Common myeloid progenitor, CD34-positive (primary cell): ENCODE results near the gene TMEM97.

Experiments
- CTCF ChIA-PET: fragments of 350-600 bp; sonication (Branson Sonifier 250); formaldehyde crosslinking; loops from one replicate; lab custom pipeline; 2021; ENCODE audit warnings: antibody characterized with exemption; lab: Charles Lee
- POLR2A ChIA-PET: fragments of 350-600 bp; sonication (Branson Sonifier 250); formaldehyde crosslinking; loops from one replicate; lab custom pipeline; 2021; ENCODE audit warnings: antibody characterized with exemption; lab: Charles Lee
- DNase-seq, 3 donors: peaks; one replicate each; pipeline versions ENCODE4 v3.0.0 to v3.0.0-alpha.2; 2013
- H3K27ac ChIP-seq, 2 experiments: 1 replicate in 1 of 2; 2 replicates in 1 of 2; pipeline ENCODE4 v1.7.0; 2013; ENCODE audit warnings: inconsistent platforms in 2 of 2, low read length in 2 of 2, mild to moderate bottlenecking in 2 of 2, low read depth in 1 of 2, moderate library complexity in 1 of 2; ENCODE audit not compliant: severe bottlenecking in 2 of 2, insufficient read depth in 1 of 2, poor library complexity in 1 of 2
- H3K27me3 ChIP-seq, 5 experiments: replicated peaks in 2 of 5; 1 replicate in 3 of 5; 2 replicates in 2 of 5; pipeline versions ENCODE4 v1.6.1 to v1.7.0; 2013; ENCODE audit warnings: low read length in 4 of 5, mild to moderate bottlenecking in 2 of 5, moderate library complexity in 2 of 5, inconsistent platforms in 1 of 5; ENCODE audit not compliant: insufficient read depth in 5 of 5, control insufficient read depth in 4 of 5
- H3K36me3 ChIP-seq, 4 experiments: 1 replicate in 2 of 4; 2 replicates in 2 of 4; pipeline versions ENCODE4 v1.6.1 to v1.7.0; 2013; ENCODE audit warnings: low read length in 3 of 4, control low read depth in 1 of 4, mild to moderate bottlenecking in 1 of 4; ENCODE audit not compliant: control insufficient read depth in 4 of 4, insufficient read depth in 4 of 4
- H3K4me1 ChIP-seq, 4 experiments: 1 replicate in 3 of 4; 2 replicates in 1 of 4; pipeline versions ENCODE4 v1.6.1 to v1.7.1; 2013; ENCODE audit warnings: low read length in 3 of 4, mild to moderate bottlenecking in 3 of 4, control low read depth in 1 of 4, inconsistent platforms in 1 of 4, moderate library complexity in 1 of 4; ENCODE audit not compliant: control insufficient read depth in 4 of 4, insufficient read depth in 4 of 4; ENCODE audit errors: control extremely low read depth in 1 of 4
- H3K4me3 ChIP-seq, 7 experiments: 1 replicate in 4 of 7; 2 replicates in 3 of 7; pipeline versions ENCODE4 v1.5.1 to v1.7.0; 2013; ENCODE audit warnings: mild to moderate bottlenecking in 7 of 7, low read length in 6 of 7, moderate library complexity in 6 of 7, inconsistent platforms in 2 of 7, low read depth in 2 of 7, control low read depth in 1 of 7; ENCODE audit not compliant: insufficient read depth in 4 of 7, control insufficient read depth in 1 of 7; ENCODE audit errors: extremely low read depth in 1 of 7
- H3K9me3 ChIP-seq, 5 experiments: 1 replicate in 4 of 5; 2 replicates in 1 of 5; pipeline versions ENCODE4 v1.6.1 to v1.7.1; 2013; ENCODE audit warnings: low read length in 4 of 5, mild to moderate bottlenecking in 2 of 5, inconsistent platforms in 1 of 5, low read depth in 1 of 5, moderate library complexity in 1 of 5; ENCODE audit not compliant: control insufficient read depth in 4 of 5, insufficient read depth in 2 of 5; ENCODE audit errors: control extremely low read depth in 1 of 5
- WGBS: methylation state at CpG from one replicate; pipeline ENCODE4 v1.1.5; 2013; ENCODE audit not compliant: insufficient coverage; 5-methylcytosine and 5-hydroxymethylcytosine counted together

TMEM97 gene

DNA sequence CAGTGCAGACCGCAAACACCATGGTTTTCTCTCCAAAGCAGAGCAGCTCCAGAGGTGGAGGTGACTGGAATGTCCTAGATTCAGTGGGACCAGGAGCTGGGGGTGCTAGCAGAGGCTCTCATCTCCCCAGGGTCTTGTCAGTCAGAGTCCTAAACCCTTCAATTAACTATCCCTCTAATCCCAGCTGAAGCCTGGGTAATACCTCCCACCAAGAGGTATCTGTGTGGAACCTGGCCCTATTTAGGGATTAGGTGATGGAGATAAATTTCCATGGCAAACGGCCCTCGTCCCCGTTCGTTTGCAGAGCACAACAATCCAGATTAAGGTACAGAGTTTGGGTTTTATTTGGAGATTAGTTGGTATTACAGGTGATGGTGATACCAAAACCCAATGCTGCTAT is 44.2 kb downstream of the TMEM97 start:
- H3K27ac ChIP-seq, result no peak overlapping the region
- DNase-seq, result no peak
- POLR2A ChIA-PET, result no interaction called here

DNA sequence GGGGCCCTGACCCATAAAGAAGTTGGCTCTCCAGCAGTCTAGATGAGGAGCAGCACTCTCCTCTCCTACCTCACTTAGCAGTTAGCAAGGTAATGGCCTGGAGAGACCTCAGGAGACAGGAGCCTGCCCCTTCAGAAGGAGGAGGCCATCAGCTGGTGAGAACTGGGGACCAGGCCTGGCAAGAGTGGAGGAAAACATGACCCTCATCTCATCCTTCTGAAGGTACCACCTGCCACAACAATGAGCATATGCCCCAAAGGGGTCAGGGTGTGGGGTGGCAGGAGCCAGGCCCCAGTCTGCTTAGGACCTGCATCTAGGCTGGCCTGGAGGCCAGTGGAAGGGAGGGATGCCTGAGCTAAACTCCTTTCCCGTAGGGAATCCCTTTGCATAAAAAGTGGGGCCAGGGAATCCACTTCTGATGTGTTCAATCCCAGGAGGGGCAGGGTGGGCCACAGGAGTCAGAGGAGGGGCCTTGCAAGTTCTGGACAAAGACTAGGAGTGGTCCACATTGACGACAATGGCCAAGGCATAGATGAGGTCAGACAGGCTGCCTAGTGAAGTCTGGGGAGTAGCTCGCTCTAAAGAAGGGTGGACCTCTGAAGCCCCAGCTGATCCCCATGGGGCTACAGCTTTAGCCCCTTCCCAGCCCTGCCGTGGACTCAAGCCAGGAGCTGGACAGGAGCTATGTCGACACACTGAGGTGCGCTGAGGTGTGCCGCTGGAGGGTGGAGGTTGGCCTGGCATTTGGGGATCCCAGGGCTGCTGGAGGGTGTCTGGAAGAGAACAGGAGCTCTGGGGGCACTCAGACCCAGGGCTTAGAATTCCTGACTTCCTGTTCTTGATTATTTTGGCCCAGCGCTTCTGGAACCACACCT is 45.0 kb downstream of the TMEM97 start:
- Histone ChIP-seq H3K27me3 (no peaks in the 10 kb centered on the region), H3K4me1 (no peaks in the 10 kb centered on the region), H3K36me3 (peaks cover 8 to 53% (median 33%) of the 10 kb centered on the region in 4 experiments), H3K9me3 (no peaks in the 10 kb centered on the region), H3K4me3 (no peak overlapping the region), H3K27ac (no peak overlapping the region)
- no peak for DNase-seq
- WGBS, result 93% methylated on average over 6 of the region's 8 CpGs
- ChIA-PET CTCF (interaction anchor here (0.8 to 1.4 kb wide), 3 partner anchors 18 to 388 kb away, joined by 3 to 4 read pairs (median 3); partner anchors contain the start of genes IFT20 and TNFAIP1), POLR2A (no interaction called here)

More for the DNA sequence above, 44.2 kb downstream of the TMEM97 start:
- CTCF ChIA-PET, result no interaction called here
- no peak overlapping the region for H3K4me3 ChIP-seq
- H3K9me3 ChIP-seq, result no peaks in the 10 kb centered on the region
- peaks cover 8 to 56% (median 33%) of the 10 kb centered on the region in 4 experiments for H3K36me3 ChIP-seq
- peaks cover 4 to 7% (median 5%) of the 10 kb centered on the region in 4 experiments for H3K4me1 ChIP-seq
- H3K27me3 ChIP-seq, result no peaks in the 10 kb centered on the region
- 100% methylated on average over 1 of the region's 5 CpGs for WGBS

DNA sequence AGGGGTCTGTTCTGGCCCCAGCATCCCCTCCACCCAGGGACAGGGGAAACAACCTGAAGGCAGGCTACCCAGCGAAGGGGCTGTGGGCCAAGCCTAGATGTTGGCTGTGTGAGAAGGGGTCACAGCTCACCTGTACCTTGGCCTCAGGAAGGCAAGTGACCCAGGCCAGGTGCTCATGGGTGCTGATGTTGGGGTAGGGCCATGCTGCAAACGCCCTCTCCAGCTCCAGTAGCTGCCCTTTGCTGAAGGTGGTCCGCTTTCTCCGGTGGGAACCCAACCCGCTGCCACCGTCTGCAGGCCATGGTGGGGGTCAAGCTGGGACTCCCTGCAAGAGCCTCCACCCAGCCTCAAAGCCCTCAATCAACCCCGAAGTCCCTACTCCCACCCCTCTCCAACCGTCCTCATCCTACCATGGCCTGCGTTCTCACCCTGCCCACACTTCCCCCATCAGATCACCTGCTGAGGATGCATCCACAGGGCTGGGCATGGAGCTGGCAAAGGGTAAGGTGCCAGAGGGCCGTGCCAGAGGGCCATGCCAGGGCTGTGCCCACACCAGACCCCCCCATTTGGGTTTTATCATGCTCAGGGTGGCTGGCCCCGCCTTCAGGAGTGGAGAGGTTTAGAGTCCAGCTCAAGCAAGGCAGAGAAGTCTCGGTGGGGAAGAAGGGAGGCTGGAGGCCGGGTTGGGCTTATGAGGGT is 45.8 kb downstream of the TMEM97 start, which contains the start of gene SEBOX:
Gene SEBOX, minus strand, starts transcription at position 535 of the 699 bp plus-strand sequence. Its CDS starts 48 bp downstream, at position 487.
- WGBS, result 94% methylated on average over 10 of the region's 13 CpGs
- POLR2A ChIA-PET, result no interaction called here

DNA sequence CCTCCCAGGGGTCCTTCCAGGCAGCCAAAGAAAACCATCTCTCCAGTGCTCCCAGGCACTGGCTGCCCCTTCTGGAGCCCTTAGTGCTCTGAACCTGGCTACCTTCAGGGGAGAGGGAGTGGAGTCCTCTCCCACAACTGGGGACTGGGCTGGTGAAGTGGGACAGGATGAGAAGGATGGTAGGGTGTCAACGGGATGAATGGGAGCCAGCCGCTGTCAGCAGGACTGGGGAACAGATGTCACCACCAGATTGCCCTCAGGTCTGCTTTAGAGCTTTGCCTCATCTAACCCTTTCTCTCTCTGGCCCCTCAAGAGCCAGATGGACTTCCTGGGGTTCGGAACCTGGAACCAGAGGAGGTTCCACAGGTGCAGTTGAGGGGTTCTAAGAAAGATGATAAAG is 46.5 kb downstream of the TMEM97 start:
- Histone ChIP-seq H3K36me3 (peaks cover 4 to 43% (median 25%) of the 10 kb centered on the region in 4 experiments), H3K27me3 (no peaks in the 10 kb centered on the region), H3K27ac (no peak overlapping the region), H3K4me1 (no peaks in the 10 kb centered on the region), H3K4me3 (no peak overlapping the region), H3K9me3 (no peaks in the 10 kb centered on the region)
- no peak for DNase-seq
- ChIA-PET CTCF (interaction anchor here (1.1 to 1.4 kb wide), 2 partner anchors 30 to 390 kb away, joined by 3 to 4 read pairs; partner anchors contain the start of genes IFT20 and TNFAIP1), POLR2A (no interaction called here)
- WGBS, result no CpG with 5 or more reads among the region's 3 CpGs

More for the DNA sequence above, 45.8 kb downstream of the TMEM97 start, which contains the start of gene SEBOX:
- no peak within 1 kb of the TSS for H3K4me3 ChIP-seq
- CTCF ChIA-PET, result interaction anchor here (0.8 to 1.4 kb wide), 3 partner anchors 19 to 389 kb away, joined by 3 to 4 read pairs (median 3); partner anchors contain the start of genes IFT20 and TNFAIP1
- H3K4me1 ChIP-seq, result no peaks in the 10 kb centered on the region
- H3K27me3 ChIP-seq, result no peaks in the 10 kb centered on the region
- H3K36me3 ChIP-seq, result peaks cover 4 to 49% (median 28%) of the 10 kb centered on the region in 4 experiments
- DNase-seq, result no peak
- no peaks in the 10 kb centered on the region for H3K9me3 ChIP-seq
- no peak within 1 kb of the TSS for H3K27ac ChIP-seq

DNA sequence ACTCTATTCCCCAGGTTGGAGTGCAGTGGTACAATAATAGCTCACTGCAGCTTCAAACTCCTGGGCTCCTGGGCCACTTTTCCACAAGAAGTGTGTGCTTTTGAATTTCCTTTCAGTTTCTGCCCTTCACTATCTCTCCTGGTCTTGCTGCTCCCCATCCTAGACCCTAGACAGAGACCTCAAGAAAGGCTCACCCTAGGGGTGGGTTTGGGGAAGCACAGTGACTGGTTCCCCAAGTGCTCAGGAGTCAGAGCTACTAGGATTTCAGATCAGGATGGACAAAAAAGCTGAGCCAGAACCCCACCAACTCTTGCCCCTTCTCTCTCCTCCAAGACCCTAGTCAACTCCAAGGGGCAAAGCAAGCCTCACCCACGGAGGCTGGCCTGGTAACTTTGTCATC is 47.6 kb downstream of the TMEM97 start:
- no CpG with 5 or more reads among the region's 1 CpG for WGBS
- peaks cover under 1 to 32% (median 17%) of the 10 kb centered on the region in 4 experiments for H3K36me3 ChIP-seq
- ChIA-PET POLR2A (no interaction called here), CTCF (interaction anchor here (5.1 kb wide), 1 partner anchor 8 kb away, joined by 27 read pairs; the partner anchor contains the start of gene POLDIP2)
- peaks cover 0 to 4% (median 1%) of the 10 kb centered on the region in 4 experiments for H3K4me1 ChIP-seq
- no peak for DNase-seq
- no peaks in the 10 kb centered on the region for H3K27me3 ChIP-seq
- H3K27ac ChIP-seq, result no peak overlapping the region
- no peak overlapping the region for H3K4me3 ChIP-seq
- no peaks in the 10 kb centered on the region for H3K9me3 ChIP-seq

DNA sequence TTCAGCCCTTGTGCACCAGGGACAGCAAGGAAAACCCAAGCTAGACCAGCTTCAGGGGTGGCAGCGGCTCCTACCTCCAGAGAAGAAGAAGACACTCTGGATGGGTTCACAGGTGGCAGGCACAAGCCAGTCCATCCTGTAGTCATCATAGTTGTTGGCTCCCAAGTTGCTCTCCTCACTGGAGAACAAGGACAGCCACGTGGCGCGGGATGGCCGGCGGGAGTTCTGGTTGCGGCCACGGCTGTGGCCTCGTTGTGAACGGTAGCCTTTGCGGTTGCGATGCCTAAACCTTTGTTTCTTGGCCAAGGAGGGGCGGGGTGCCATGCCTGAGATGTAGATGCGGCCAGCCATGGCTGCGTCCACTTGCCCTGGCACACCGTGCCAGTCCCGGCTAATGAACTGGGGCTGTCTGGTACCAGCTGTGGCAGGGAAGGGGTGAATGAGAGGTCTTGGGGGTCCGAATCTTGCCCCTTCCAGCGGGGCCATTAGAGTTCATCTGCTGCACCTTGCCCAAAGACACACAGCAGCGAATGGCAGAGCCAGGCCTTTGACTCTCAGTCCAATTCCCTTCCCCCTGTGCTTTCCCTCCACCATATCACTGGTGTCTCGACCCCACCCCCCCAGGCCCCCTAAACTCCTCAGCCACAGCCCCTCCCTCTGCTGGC is 48.8 kb downstream of the TMEM97 start:
- no peak overlapping the region for H3K27ac ChIP-seq
- CTCF ChIA-PET, result interaction anchor here (0.8 to 5.1 kb wide), 2 partner anchors 9 to 337 kb away, joined by 3 to 27 read pairs; partner anchors contain the start of gene POLDIP2
- 98% methylated on average over 20 of the region's 21 CpGs for WGBS

More for the DNA sequence above, 48.8 kb downstream of the TMEM97 start:
- H3K27me3 ChIP-seq, result peaks cover 0 to 7% (median 0%) of the 10 kb centered on the region in 5 experiments
- no peaks in the 10 kb centered on the region for H3K9me3 ChIP-seq
- DNase-seq, result no peak
- peaks cover 0 to 16% (median 10%) of the 10 kb centered on the region in 4 experiments for H3K4me1 ChIP-seq
- POLR2A ChIA-PET, result no interaction called here
- H3K36me3 ChIP-seq, result peaks cover 0 to 22% (median 10%) of the 10 kb centered on the region in 4 experiments
- H3K4me3 ChIP-seq, result no peak overlapping the region
